Liver (tissue), 9 donors: ENCODE results near the gene TACC2. TPM values are rescaled to one million over a fixed set of nuclear protein-coding genes. Genes with fewer than 3 reads are reported as not detected.

Experiments
- DNase-seq: peaks from one replicate; pipeline ENCODE4 v3.0.0-alpha.2; 2017; ENCODE audit warnings: low spot score
- H3K27ac ChIP-seq, 2 donors: one replicate each; pipeline ENCODE4 v1.7.0; 2013; ENCODE audit warnings: inconsistent platforms in 2 of 2, low read length in 2 of 2, control low read depth in 1 of 2, low read depth in 1 of 2, mild to moderate bottlenecking in 1 of 2
- H3K27me3 ChIP-seq, 4 donors: one replicate each; pipeline versions ENCODE4 v1.6.1 to v1.7.0; 2013; ENCODE audit warnings: low read length in 3 of 4, inconsistent platforms in 1 of 4, mild to moderate bottlenecking in 1 of 4, moderate library complexity in 1 of 4; ENCODE audit not compliant: control insufficient read depth in 4 of 4, insufficient read depth in 4 of 4
- H3K36me3 ChIP-seq, 4 donors: one replicate each; pipeline versions ENCODE4 v1.6.1 to v1.7.0; 2013; ENCODE audit warnings: low read length in 3 of 4, mild to moderate bottlenecking in 3 of 4, low read depth in 1 of 4, moderate library complexity in 1 of 4; ENCODE audit not compliant: control insufficient read depth in 4 of 4, insufficient read depth in 3 of 4
- H3K4me1 ChIP-seq, 4 donors: one replicate each; pipeline versions ENCODE4 v1.6.1 to v1.7.0; 2013; ENCODE audit warnings: low read length in 3 of 4, mild to moderate bottlenecking in 3 of 4, moderate library complexity in 1 of 4; ENCODE audit not compliant: control insufficient read depth in 4 of 4, insufficient read depth in 4 of 4
- H3K4me3 ChIP-seq, 3 donors: one replicate each; pipeline versions ENCODE4 v1.6.1 to v1.7.0; 2013; ENCODE audit warnings: low read length in 3 of 3, control low read depth in 1 of 3, low read depth in 1 of 3, mild to moderate bottlenecking in 1 of 3
- H3K9ac ChIP-seq, 2 donors: one replicate each; pipeline ENCODE4 v1.7.0; 2013; ENCODE audit warnings: low read length in 2 of 2, mild to moderate bottlenecking in 2 of 2, moderate library complexity in 2 of 2, control low read depth in 1 of 2, low read depth in 1 of 2
- H3K9me3 ChIP-seq, 4 donors: one replicate each; pipeline versions ENCODE4 v1.6.1 to v1.7.0; 2013; ENCODE audit warnings: low read length in 3 of 4; ENCODE audit not compliant: control insufficient read depth in 4 of 4
- EGR1 ChIP-seq, 2 donors: IDR thresholded peaks; 2 replicates each; pipeline ENCODE4 v1.6.1; 2016 to 2018; ENCODE audit warnings: antibody characterized with exemption in 2 of 2, low read depth in 2 of 2
- FOXA1 ChIP-seq: IDR thresholded peaks from 2 replicates; pipeline ENCODE4 v1.6.1; 2016; ENCODE audit warnings: antibody characterized with exemption
- FOXA2 ChIP-seq: IDR thresholded peaks from 2 replicates; pipeline ENCODE4 v1.6.1; 2016; ENCODE audit warnings: antibody characterized with exemption
- GABPA ChIP-seq, 2 donors: IDR thresholded peaks in 1 of 2; conservative IDR thresholded peaks in 1 of 2; 2 replicates each; pipeline ENCODE4 v1.6.1; 2016; ENCODE audit warnings: antibody characterized with exemption in 2 of 2, mild to moderate bottlenecking in 1 of 2, moderate library complexity in 1 of 2
- HNF4A ChIP-seq, 2 donors: conservative IDR thresholded peaks; 2 replicates each; pipeline ENCODE4 v1.6.1; 2016; ENCODE audit warnings: antibody characterized with exemption in 2 of 2, mild to moderate bottlenecking in 2 of 2
- HNF4G ChIP-seq: IDR thresholded peaks from 2 replicates; pipeline ENCODE4 v1.6.1; 2016; ENCODE audit warnings: antibody characterized with exemption
- JUND ChIP-seq, 2 donors: IDR thresholded peaks; 2 replicates each; pipeline ENCODE4 v1.6.1; 2016; ENCODE audit warnings: antibody characterized with exemption in 2 of 2
- NR2F2 ChIP-seq: IDR thresholded peaks from 2 replicates; pipeline ENCODE4 v1.6.1; 2016; ENCODE audit warnings: antibody characterized with exemption
- REST ChIP-seq: IDR thresholded peaks from 2 replicates; pipeline ENCODE4 v1.6.1; 2016; ENCODE audit warnings: antibody characterized with exemption, mild to moderate bottlenecking
- RXRA ChIP-seq, 2 donors: IDR thresholded peaks; 2 replicates each; pipeline ENCODE4 v1.6.1; 2017 to 2018; ENCODE audit warnings: antibody characterized with exemption in 2 of 2, mild to moderate bottlenecking in 1 of 2
- TAF1 ChIP-seq: conservative IDR thresholded peaks from 2 replicates; pipeline ENCODE4 v1.6.1; 2016; ENCODE audit warnings: antibody characterized with exemption, mild to moderate bottlenecking
- YY1 ChIP-seq: IDR thresholded peaks from 2 replicates; pipeline ENCODE4 v1.6.1; 2016; ENCODE audit warnings: antibody characterized with exemption, mild to moderate bottlenecking
- ZBTB33 ChIP-seq: IDR thresholded peaks from 2 replicates; pipeline ENCODE4 v1.6.1; 2016; ENCODE audit warnings: antibody characterized with exemption
- WGBS: extraction: QIAGEN DNeasy Blood & Tissue Kit; methylation state at CpG from one replicate; pipeline ENCODE4 v1.1.7; 2013; 5-methylcytosine and 5-hydroxymethylcytosine counted together
- polyA plus RNA-seq, 2 donors: library from polyadenylated mRNA; stranded (reverse) in 1 of 2; unstranded in 1 of 2; fragments of 200-250 nt in 1 of 2; fragments of >200 nt in 1 of 2; fragmentation: Nextera tagmentation in 1 of 2; extraction: Ambion mirVana in 1 of 2; gene quantifications; one replicate each; pipeline versions ENCODE4 v1.2.1 to v1.2.3, GENCODE V29; 2013 to 2015
- total RNA-seq, 2 donors: library from RNA; depleted of rRNA; stranded (reverse); fragments of >200 nt; gene quantifications; one replicate each; pipeline ENCODE4 v1.2.3, GENCODE V29; 2014
- TF ChIP-seq, protein P1 (sequence below): IDR thresholded peaks from 2 replicates; pipeline ENCODE4 v1.6.1; 2016; ENCODE audit warnings: antibody characterized with exemption
- donor health status: healthy.
- donor health status: healthy.
- donor health status: healthy.
- donor health status: healthy.
- donor health status: healthy.

TACC2 gene
- total and polyA plus RNA-seq, 4 donors = 1.5 to 9.1 (median 7.8) TPM

- no peak for TF ChIP-seq REST
These were observed 182.5 kb downstream of the TACC2 start (continued) for GRCh38 chr10:122171302-122172075.

- WGBS = 94% methylated on average over 12 of the region's 12 CpGs
These were observed 183.5 kb downstream of the TACC2 start for GRCh38 chr10:122172361-122173008.

More at GRCh38 chr10:122172361-122173008, 183.5 kb downstream of the TACC2 start:
- H3K27ac ChIP-seq = no peak overlapping the region
- TF ChIP-seq YY1 (no peak), FOXA2 (no peak), REST (no peak), TAF1 (no peak), GABPA (IDR thresholded peaks at IDR 0.05 in 1 of 2, conservative IDR thresholded peaks at IDR 0.05 in 1 of 2) (no peak), HNF4G (no peak), RXRA (IDR thresholded peaks at IDR 0.05) (no peak), FOXA1 (no peak), HNF4A (conservative IDR thresholded peaks at IDR 0.05) (no peak), EGR1 (IDR thresholded peaks at IDR 0.05; ENCODE audit: low read depth in 2 of 2) (no peak), NR2F2 (no peak), JUND (IDR thresholded peaks at IDR 0.05) (no peak), ZBTB33 (no peak)
- TF ChIP-seq, protein P1, sequence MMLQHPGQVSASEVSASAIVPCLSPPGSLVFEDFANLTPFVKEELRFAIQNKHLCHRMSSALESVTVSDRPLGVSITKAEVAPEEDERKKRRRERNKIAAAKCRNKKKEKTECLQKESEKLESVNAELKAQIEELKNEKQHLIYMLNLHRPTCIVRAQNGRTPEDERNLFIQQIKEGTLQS = no peak
- no peaks in the 10 kb centered on the region for H3K27me3 ChIP-seq
- DNase-seq = no peak
- peaks cover 0 to 8% (median 7%) of the 10 kb centered on the region in 4 donors for H3K4me1 ChIP-seq
- H3K36me3 ChIP-seq = no peaks in the 10 kb centered on the region
- no peak overlapping the region for H3K9ac ChIP-seq
- H3K9me3 ChIP-seq = no peaks in the 10 kb centered on the region
- H3K4me3 ChIP-seq = no peak overlapping the region
